K562 (cell line): ENCODE data around the gene MYBPC3. TPM values are rescaled to one million over a fixed set of nuclear protein-coding genes. Genes with fewer than 3 reads are reported as not detected.

Source experiments
- CHD2 ChIP-seq: IDR thresholded peaks from 2 replicates; pipeline ENCODE4 v1.6.1; 2011; ENCODE audit warnings: low read depth, low read length
- EGR1 ChIP-seq: fragments of 450-650 bp; conservative IDR thresholded peaks from 2 replicates; pipeline ENCODE4 v1.6.1; 2017; ENCODE audit warnings: mild to moderate bottlenecking
- EZH2 ChIP-seq: IDR thresholded peaks from 2 replicates; pipeline ENCODE4 v1.6.1; 2012; ENCODE audit warnings: low read depth, mild to moderate bottlenecking, inconsistent platforms, low read length, borderline replicate concordance
- JUND ChIP-seq, 2 experiments: IDR thresholded peaks; 2 replicates in 1 of 2; 3 replicates in 1 of 2; pipeline ENCODE4 v1.6.1; 2011; ENCODE audit warnings: borderline replicate concordance in 2 of 2, low read depth in 2 of 2, low read length in 2 of 2, improper control_type of control experiment in 1 of 2, missing biosample characterization in 1 of 2, missing genetic modification characterization in 1 of 2, missing genetic modification reagents in 1 of 2
- KAT7 ChIP-seq: sonication (generic); formaldehyde crosslinking; IDR thresholded peaks from 2 replicates; pipeline ENCODE4 v1.8.0; 2022; ENCODE audit warnings: missing genetic modification reagents, mild to moderate bottlenecking, borderline replicate concordance
- KLF13 ChIP-seq: fragments of 450-650 bp; IDR thresholded peaks from 2 replicates; pipeline ENCODE4 v1.6.1; 2016; ENCODE audit warnings: missing genetic modification characterization, low read depth, mild to moderate bottlenecking, missing compliant biosample characterization, moderate library complexity, borderline replicate concordance
- NR2C1 ChIP-seq, 2 experiments: fragments of 450-650 bp; IDR thresholded peaks; 2 replicates each; pipeline ENCODE4 v1.6.1; 2017; ENCODE audit warnings: mild to moderate bottlenecking in 2 of 2, antibody characterized with exemption in 1 of 2, inconsistent platforms in 1 of 2, missing compliant biosample characterization in 1 of 2, missing genetic modification characterization in 1 of 2
- OTX1 ChIP-seq: fragments of 450-650 bp; formaldehyde crosslinking; IDR thresholded peaks from 2 replicates; pipeline ENCODE4 v1.4.0; 2022; ENCODE audit warnings: mild to moderate bottlenecking
- POLR2B ChIP-seq: fragments of 450-650 bp; IDR thresholded peaks from 2 replicates; pipeline ENCODE4 v1.6.1; 2018; ENCODE audit warnings: low read depth; ENCODE audit not compliant: partially characterized antibody
- RAD21 ChIP-seq, 2 experiments: fragments of 250-450 bp in 1 of 2; fragments of 450-650 bp in 1 of 2; sonication (Bioruptor Pico) in 1 of 2; formaldehyde crosslinking in 1 of 2; IDR thresholded peaks in 1 of 2; conservative IDR thresholded peaks in 1 of 2; 2 replicates each; pipeline versions ENCODE4 v1.4.0 to v1.8.0; 2020 to 2022; ENCODE audit warnings: mild to moderate bottlenecking in 2 of 2, moderate library complexity in 1 of 2
- RBM25 ChIP-seq: fragments of 200-400 bp; formaldehyde crosslinking; IDR thresholded peaks from 2 replicates; pipeline ENCODE4 v1.6.1; 2018; ENCODE audit warnings: low read length, low read depth, moderate library complexity; ENCODE audit not compliant: severe bottlenecking
- RNF2 ChIP-seq: sonication (generic); IDR thresholded peaks from 2 replicates; pipeline ENCODE4 v1.6.1; 2016
- SMAD2 ChIP-seq: fragments of 150-350 bp; IDR thresholded peaks from 2 replicates; pipeline ENCODE4 v1.6.1; 2014; ENCODE audit warnings: low read depth, mild to moderate bottlenecking, low read length
- TAF1 ChIP-seq: IDR thresholded peaks from 2 replicates; pipeline ENCODE4 v1.6.1; 2011; ENCODE audit warnings: mild to moderate bottlenecking, low read length, moderate library complexity; ENCODE audit not compliant: insufficient read depth, control insufficient read depth, severe bottlenecking; ENCODE audit errors: extremely low read depth
- TBP ChIP-seq: optimal IDR thresholded peaks from 2 replicates; pipeline ENCODE3; 2011; ENCODE audit warnings: low read depth, low read length, improper control_type of control experiment
- ZNF217 ChIP-seq: sonication (generic); formaldehyde crosslinking; IDR thresholded peaks from 2 replicates; pipeline ENCODE4 v1.8.0; 2022; ENCODE audit warnings: mild to moderate bottlenecking, missing genetic modification reagents
- ZNF239 ChIP-seq: fragments of 250-450 bp; sonication (Bioruptor Pico); IDR thresholded peaks from 2 replicates; pipeline ENCODE4 v1.4.0; 2020; ENCODE audit warnings: mild to moderate bottlenecking
- polyA plus RNA-seq, 8 experiments: library from polyadenylated mRNA; depleted of rRNA in 4 of 8; stranded (reverse) in 5 of 8; unstranded in 3 of 8; fragments of >200 nt; fragmentation: Nextera tagmentation in 2 of 8; fragmentation: Illumina TruSeq in 1 of 8; extraction: Ambion mirVana in 2 of 8; extraction: Trizol in 1 of 8; gene quantifications; 2 replicates each; pipeline versions ENCODE4 v1.2.1 to v1.2.3, GENCODE V29; 2011 to 2014; ENCODE audit warnings: inconsistent platforms in 1 of 8, missing spikeins in 1 of 8
- total RNA-seq, 7 experiments: library from RNA; depleted of rRNA in 6 of 7; stranded (reverse); fragments of >200 nt in 6 of 7; fragmentation: Illumina TruSeq in 2 of 7; extraction: Trizol in 2 of 7; gene quantifications; 2 replicates each; pipeline versions ENCODE4 v1.2.1 to v1.2.3, GENCODE V29; 2011 to 2021; ENCODE audit warnings: low replicate concordance in 1 of 7
- TF ChIP-seq, protein P1 (sequence below), 2 experiments: fragments of 450-650 bp in 1 of 2; sonication (generic) in 1 of 2; formaldehyde crosslinking in 1 of 2; IDR thresholded peaks; 2 replicates each; pipeline versions ENCODE4 v1.7.1 to v1.9.0; 2016 to 2022; ENCODE audit warnings: inconsistent platforms in 1 of 2, mild to moderate bottlenecking in 1 of 2, missing genetic modification reagents in 1 of 2

The MYBPC3 gene
- total and polyA plus RNA-seq, 9 of the 15 experiments (the other 6 are each of a cell fraction or from before 2014, with no cell fraction given): 0.01 TPM; not detected in 8

DNA sequence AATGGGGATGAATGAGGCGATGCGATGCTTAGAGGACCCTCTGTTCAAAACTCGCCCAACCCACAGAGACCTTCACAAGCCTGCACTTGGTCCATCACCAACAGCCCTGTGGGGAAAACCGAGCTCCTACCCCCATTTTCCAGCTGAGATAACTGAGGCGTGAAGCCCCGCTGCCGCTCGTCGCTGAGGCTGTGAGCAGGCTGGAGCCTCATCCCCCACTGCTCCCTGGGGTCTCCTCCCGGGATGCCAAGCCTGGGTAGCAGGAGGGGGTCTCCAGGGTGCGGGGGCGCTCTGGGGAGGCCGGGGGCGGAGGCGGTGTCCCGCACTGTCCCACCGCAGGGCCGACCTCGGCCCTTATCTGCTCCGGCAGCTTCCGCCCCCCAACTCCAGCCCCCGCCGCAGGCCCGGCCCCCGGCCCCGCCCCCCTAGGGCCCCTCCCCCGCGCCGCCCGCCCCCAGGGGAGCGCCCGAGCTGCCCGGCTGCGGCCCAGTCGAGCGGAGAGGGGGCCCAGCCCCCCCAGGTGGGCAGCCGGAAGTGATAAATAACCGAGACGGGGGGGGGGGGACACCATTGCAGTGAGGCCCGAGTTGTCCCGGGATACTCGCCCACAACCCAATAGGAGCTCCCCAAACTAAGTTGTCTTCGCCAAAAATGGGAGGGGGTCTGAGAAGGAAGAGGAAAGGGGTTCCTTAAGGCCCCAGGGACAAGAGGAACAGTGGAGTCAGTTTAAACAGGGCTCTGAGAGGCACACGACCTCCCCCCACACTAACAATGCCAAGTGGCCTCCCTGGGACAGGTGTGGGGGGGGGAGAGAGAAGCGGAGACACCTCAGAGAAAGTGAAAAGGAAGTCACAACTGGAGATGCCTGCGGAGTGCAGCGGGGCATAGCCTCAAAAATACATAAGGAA lies 47.6 kb upstream of the MYBPC3 start (continued):
- no peak for TF ChIP-seq TAF1
- TF ChIP-seq TBP: no peak
- no peak for TF ChIP-seq KLF13
- TF ChIP-seq, protein P1, sequence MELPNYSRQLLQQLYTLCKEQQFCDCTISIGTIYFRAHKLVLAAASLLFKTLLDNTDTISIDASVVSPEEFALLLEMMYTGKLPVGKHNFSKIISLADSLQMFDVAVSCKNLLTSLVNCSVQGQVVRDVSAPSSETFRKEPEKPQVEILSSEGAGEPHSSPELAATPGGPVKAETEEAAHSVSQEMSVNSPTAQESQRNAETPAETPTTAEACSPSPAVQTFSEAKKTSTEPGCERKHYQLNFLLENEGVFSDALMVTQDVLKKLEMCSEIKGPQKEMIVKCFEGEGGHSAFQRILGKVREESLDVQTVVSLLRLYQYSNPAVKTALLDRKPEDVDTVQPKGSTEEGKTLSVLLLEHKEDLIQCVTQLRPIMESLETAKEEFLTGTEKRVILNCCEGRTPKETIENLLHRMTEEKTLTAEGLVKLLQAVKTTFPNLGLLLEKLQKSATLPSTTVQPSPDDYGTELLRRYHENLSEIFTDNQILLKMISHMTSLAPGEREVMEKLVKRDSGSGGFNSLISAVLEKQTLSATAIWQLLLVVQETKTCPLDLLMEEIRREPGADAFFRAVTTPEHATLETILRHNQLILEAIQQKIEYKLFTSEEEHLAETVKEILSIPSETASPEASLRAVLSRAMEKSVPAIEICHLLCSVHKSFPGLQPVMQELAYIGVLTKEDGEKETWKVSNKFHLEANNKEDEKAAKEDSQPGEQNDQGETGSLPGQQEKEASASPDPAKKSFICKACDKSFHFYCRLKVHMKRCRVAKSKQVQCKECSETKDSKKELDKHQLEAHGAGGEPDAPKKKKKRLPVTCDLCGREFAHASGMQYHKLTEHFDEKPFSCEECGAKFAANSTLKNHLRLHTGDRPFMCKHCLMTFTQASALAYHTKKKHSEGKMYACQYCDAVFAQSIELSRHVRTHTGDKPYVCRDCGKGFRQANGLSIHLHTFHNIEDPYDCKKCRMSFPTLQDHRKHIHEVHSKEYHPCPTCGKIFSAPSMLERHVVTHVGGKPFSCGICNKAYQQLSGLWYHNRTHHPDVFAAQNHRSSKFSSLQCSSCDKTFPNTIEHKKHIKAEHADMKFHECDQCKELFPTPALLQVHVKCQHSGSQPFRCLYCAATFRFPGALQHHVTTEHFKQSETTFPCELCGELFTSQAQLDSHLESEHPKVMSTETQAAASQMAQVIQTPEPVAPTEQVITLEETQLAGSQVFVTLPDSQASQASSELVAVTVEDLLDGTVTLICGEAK (IDR thresholded peaks at IDR 0.05): 0 out of 2 replicates have a peak, but pooled peaks have one; percentile 14
- TF ChIP-seq, protein P1 (CRISPR knock-in tag; IDR thresholded peaks at IDR 0.05): no peak
- TF ChIP-seq OTX1 (CRISPR knock-in tag): no peak
- no peak for TF ChIP-seq EZH2
- no peak for TF ChIP-seq CHD2
- peak; percentile 95 for TF ChIP-seq EGR1
- TF ChIP-seq JUND (IDR thresholded peaks at IDR 0.05; ENCODE audit: borderline replicate concordance, low read depth, low read length): no peak
- no peak for TF ChIP-seq JUND (tag; IDR thresholded peaks at IDR 0.05; ENCODE audit: borderline replicate concordance, low read depth, low read length)
- TF ChIP-seq RNF2: 0 out of 2 replicates have a peak, but pooled peaks have one; percentile 24
- TF ChIP-seq KAT7 (CRISPR knock-in tag): no peak
- no peak for TF ChIP-seq ZNF217 (CRISPR knock-in tag)
- peak; percentile 69 for TF ChIP-seq RBM25
- TF ChIP-seq SMAD2: no peak
- TF ChIP-seq POLR2B: peak; percentile 32
- no peak for TF ChIP-seq RAD21 (CRISPR knock-in tag; conservative IDR thresholded peaks at IDR 0.05 in 1 of 2, IDR thresholded peaks at IDR 0.05 in 1 of 2)
- TF ChIP-seq NR2C1 (IDR thresholded peaks at IDR 0.05): no peak
- no peak for TF ChIP-seq NR2C1 (tag; IDR thresholded peaks at IDR 0.05)
- TF ChIP-seq ZNF239 (CRISPR knock-in tag): no peak
